CD14-positive monocyte (primary cell): Measurements from ENCODE around the gene SLC35A1. TPM values are rescaled to one million over a fixed set of nuclear protein-coding genes. Genes with fewer than 3 reads are reported as not detected.

ENCODE experiments used
- DNase-seq, 3 donors: peaks; one replicate each; pipeline ENCODE4 v3.0.0-alpha.2; 2011 to 2022
- H2AFZ ChIP-seq: 2 replicates; pipeline ENCODE4 v1.6.0; 2012; ENCODE audit warnings: mild to moderate bottlenecking, low read depth, low read length, inconsistent platforms; ENCODE audit not compliant: insufficient read depth, poor library complexity, severe bottlenecking
- H3K27ac ChIP-seq, 2 donors: 1 replicate in 1 of 2; 2 replicates in 1 of 2; pipeline ENCODE4 v1.5.1; 2012 to 2013; ENCODE audit warnings: low read length in 2 of 2, control low read depth in 1 of 2, inconsistent platforms in 1 of 2, low read depth in 1 of 2, mild to moderate bottlenecking in 1 of 2
- H3K27me3 ChIP-seq, 2 donors: one replicate each; pipeline versions ENCODE4 v1.6.0 to v1.6.1; 2011 to 2013; ENCODE audit warnings: low read length in 2 of 2; ENCODE audit not compliant: control insufficient read depth in 2 of 2, insufficient read depth in 2 of 2
- H3K36me3 ChIP-seq, 2 donors: replicated peaks in 1 of 2; 1 replicate in 1 of 2; 2 replicates in 1 of 2; pipeline versions ENCODE4 v1.5.1 to v1.6.1; 2012 to 2013; ENCODE audit warnings: low read length in 2 of 2, control low read depth in 1 of 2, inconsistent platforms in 1 of 2, mild to moderate bottlenecking in 1 of 2; ENCODE audit not compliant: insufficient read depth in 2 of 2, control insufficient read depth in 1 of 2
- H3K4me1 ChIP-seq, 2 donors: 1 replicate in 1 of 2; 2 replicates in 1 of 2; pipeline versions ENCODE4 v1.5.1 to v1.6.1; 2012 to 2013; ENCODE audit warnings: low read length in 2 of 2, control low read depth in 1 of 2, inconsistent platforms in 1 of 2, mild to moderate bottlenecking in 1 of 2, moderate library complexity in 1 of 2; ENCODE audit not compliant: insufficient read depth in 2 of 2, control insufficient read depth in 1 of 2
- H3K4me2 ChIP-seq: replicated peaks from 2 replicates; pipeline ENCODE3; 2012; ENCODE audit warnings: low read length, moderate library complexity, mild to moderate bottlenecking; ENCODE audit not compliant: poor library complexity, severe bottlenecking; ENCODE audit errors: extremely low read depth
- H3K4me3 ChIP-seq, 3 experiments: fragments of 200-600 bp in 1 of 3; sonication (generic) in 1 of 3; replicated peaks in 1 of 3; 1 replicate in 2 of 3; 2 replicates in 1 of 3; pipeline ENCODE4 v1.5.1; 2011 to 2013; ENCODE audit warnings: low read length in 3 of 3, mild to moderate bottlenecking in 3 of 3, control low read depth in 2 of 3, low read depth in 2 of 3, inconsistent platforms in 1 of 3, moderate library complexity in 1 of 3
- H3K79me2 ChIP-seq: 2 replicates; pipeline ENCODE4 v1.6.0; 2012; ENCODE audit warnings: mild to moderate bottlenecking, control low read depth, inconsistent platforms, low read length, moderate library complexity; ENCODE audit not compliant: insufficient read depth
- H3K9ac ChIP-seq: 2 replicates; pipeline ENCODE4 v1.6.0; 2017; ENCODE audit warnings: low read length, mild to moderate bottlenecking; ENCODE audit not compliant: insufficient read depth, poor library complexity, severe bottlenecking
- H3K9me3 ChIP-seq, 2 donors: replicated peaks in 1 of 2; 1 replicate in 1 of 2; 2 replicates in 1 of 2; pipeline versions ENCODE4 v1.5.1 to v1.6.1; 2012 to 2013; ENCODE audit warnings: low read length in 2 of 2, control low read depth in 1 of 2; ENCODE audit not compliant: control insufficient read depth in 1 of 2, insufficient read depth in 1 of 2
- H4K20me1 ChIP-seq: 2 replicates; pipeline ENCODE4 v1.6.0; 2012; ENCODE audit warnings: mild to moderate bottlenecking, low read length, control low read depth, moderate library complexity; ENCODE audit not compliant: insufficient read depth
- H3K27ac Mint-ChIP-seq, 7 donors: one replicate each; pipeline ENCODE4 v1.8.0; 2020; ENCODE audit warnings: mild to moderate bottlenecking in 7 of 7, mixed read lengths in 7 of 7, moderate library complexity in 6 of 7, inconsistent platforms in 2 of 7
- H3K27me3 Mint-ChIP-seq, 3 donors: one replicate each; pipeline ENCODE4 v1.8.0; 2021 to 2022; ENCODE audit warnings: low read depth in 3 of 3, mild to moderate bottlenecking in 3 of 3, mixed read lengths in 3 of 3, moderate library complexity in 3 of 3, inconsistent platforms in 1 of 3
- H3K36me3 Mint-ChIP-seq, 2 donors: one replicate each; pipeline ENCODE4 v1.8.0; 2020; ENCODE audit warnings: mixed read lengths in 2 of 2, inconsistent platforms in 1 of 2, mild to moderate bottlenecking in 1 of 2
- H3K4me1 Mint-ChIP-seq: one replicate; pipeline ENCODE4 v1.8.0; 2020; ENCODE audit warnings: mild to moderate bottlenecking, mixed read lengths
- H3K4me3 Mint-ChIP-seq, 2 donors: one replicate each; pipeline ENCODE4 v1.8.0; 2020; ENCODE audit warnings: mild to moderate bottlenecking in 2 of 2, mixed read lengths in 2 of 2, moderate library complexity in 1 of 2
- H3K9me3 Mint-ChIP-seq, 7 donors: one replicate each; pipeline ENCODE4 v1.8.0; 2020 to 2022; ENCODE audit warnings: mixed read lengths in 7 of 7, mild to moderate bottlenecking in 6 of 7, moderate library complexity in 6 of 7, inconsistent platforms in 2 of 7
- WGBS: methylation state at CpG from one replicate; pipeline ENCODE4 v1.1.5; 2013; ENCODE audit warnings: missing lambda C conversion rate; ENCODE audit not compliant: insufficient coverage; 5-methylcytosine and 5-hydroxymethylcytosine counted together
- intact Hi-C, 2 donors: fragments of 100-400 bp; cut with micrococcal nuclease; formaldehyde crosslinking; loops; one replicate each; pipeline versions ENCODE4 v1.15.0 to v1.15.1; 2023
- polyA plus RNA-seq, 3 donors: library from polyadenylated mRNA; depleted of rRNA in 1 of 3; unstranded in 2 of 3; stranded (reverse) in 1 of 3; fragments of 300-500 nt in 2 of 3; fragments of >200 nt in 1 of 3; fragmentation: Illumina TruSeq in 2 of 3; gene quantifications; 1 replicate in 2 of 3; 2 replicates in 1 of 3; pipeline ENCODE4 v1.2.3, GENCODE V29; 2012 to 2021
- TF ChIP-seq, protein P1 (sequence below): fragments of 200-600 bp; IDR thresholded peaks from one replicate; pipeline ENCODE4 v1.8.0; 2022; ENCODE audit warnings: antibody characterized with exemption, mild to moderate bottlenecking

SLC35A1 gene
- polyA plus RNA-seq, 3 donors = 44.6 to 103 (median 90.6) TPM

DNA sequence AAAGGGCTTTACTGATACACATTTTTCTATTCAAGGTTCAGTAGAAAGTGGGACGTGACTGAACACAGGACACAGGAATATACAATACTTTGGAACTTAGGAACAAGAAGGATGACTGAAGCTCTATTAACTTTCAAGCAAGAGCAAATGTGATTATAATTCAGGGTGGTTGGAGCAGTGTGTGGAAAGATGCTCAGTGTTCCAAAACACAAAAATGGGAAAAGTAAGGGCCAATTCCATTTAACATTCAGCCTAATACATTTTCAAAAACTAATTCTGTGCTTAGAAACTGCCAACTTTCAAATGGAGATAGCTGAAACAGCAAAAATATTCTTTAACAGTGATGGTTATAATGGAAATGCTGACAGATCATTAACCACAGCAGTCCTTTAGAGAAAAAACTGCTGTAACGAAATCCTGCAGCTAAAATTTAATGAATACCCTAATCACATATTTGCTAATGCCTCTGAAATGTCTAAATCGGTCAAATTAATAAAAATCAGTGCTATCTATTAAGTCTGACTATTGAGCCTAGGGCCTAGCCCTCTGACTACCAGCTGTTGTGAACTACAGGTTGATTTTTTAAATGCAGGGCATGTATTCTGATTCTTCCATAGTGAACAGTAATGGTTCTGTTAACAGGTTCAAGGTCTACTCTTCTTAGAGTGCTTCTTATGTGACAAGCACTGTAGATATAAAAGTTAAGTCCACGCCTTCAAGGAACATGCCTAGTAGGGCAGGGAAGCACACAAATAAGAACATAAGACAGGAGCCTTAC, 71.1 kb downstream of the SLC35A1 start:
- Histone ChIP-seq H3K36me3 (peaks cover 55 to 91% of the 10 kb centered on the region in 2 donors), H3K79me2 (no peaks in the 10 kb centered on the region), H3K27me3 (no peaks in the 10 kb centered on the region), H3K4me2 (no peak overlapping the region), H3K27ac (peak overlapping the region in 1 of 2 donors; percentile 0), H3K9me3 (peaks cover 8 to 10% of the 10 kb centered on the region in 2 donors), H3K4me1 (no peaks in the 10 kb centered on the region), H2AFZ (no peak overlapping the region), H3K4me3 (no peak overlapping the region), H3K9ac (no peak overlapping the region), H4K20me1 (no peaks in the 10 kb centered on the region)
- Mint-ChIP-seq H3K9me3 (peaks cover 4 to 14% (median 8%) of the 10 kb centered on the region in 7 donors), H3K27ac (no peak overlapping the region), H3K4me1 (no peaks in the 10 kb centered on the region), H3K4me3 (no peak overlapping the region), H3K27me3 (peaks cover 0 to 4% (median 0%) of the 10 kb centered on the region in 3 donors), H3K36me3 (peaks cover 55 to 87% of the 10 kb centered on the region in 2 donors)
- DNase-seq = no peak
- TF ChIP-seq, protein P1, sequence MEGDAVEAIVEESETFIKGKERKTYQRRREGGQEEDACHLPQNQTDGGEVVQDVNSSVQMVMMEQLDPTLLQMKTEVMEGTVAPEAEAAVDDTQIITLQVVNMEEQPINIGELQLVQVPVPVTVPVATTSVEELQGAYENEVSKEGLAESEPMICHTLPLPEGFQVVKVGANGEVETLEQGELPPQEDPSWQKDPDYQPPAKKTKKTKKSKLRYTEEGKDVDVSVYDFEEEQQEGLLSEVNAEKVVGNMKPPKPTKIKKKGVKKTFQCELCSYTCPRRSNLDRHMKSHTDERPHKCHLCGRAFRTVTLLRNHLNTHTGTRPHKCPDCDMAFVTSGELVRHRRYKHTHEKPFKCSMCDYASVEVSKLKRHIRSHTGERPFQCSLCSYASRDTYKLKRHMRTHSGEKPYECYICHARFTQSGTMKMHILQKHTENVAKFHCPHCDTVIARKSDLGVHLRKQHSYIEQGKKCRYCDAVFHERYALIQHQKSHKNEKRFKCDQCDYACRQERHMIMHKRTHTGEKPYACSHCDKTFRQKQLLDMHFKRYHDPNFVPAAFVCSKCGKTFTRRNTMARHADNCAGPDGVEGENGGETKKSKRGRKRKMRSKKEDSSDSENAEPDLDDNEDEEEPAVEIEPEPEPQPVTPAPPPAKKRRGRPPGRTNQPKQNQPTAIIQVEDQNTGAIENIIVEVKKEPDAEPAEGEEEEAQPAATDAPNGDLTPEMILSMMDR = no peak
- intact Hi-C loops = no loop called here
- 80% methylated on average over 1 of the region's 4 CpGs for WGBS

DNA sequence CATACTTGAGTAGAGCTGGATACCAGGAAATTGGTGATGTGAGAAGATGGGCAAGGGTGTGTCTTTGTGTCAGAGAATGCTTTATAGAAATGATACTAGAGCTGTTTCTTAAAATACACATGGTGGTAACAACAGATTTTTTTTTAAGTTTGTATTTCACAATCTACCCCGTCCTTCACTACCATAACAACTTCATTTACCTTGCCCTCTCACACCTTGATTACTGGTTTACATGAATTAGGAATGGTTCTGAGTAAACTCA, 71.6 kb downstream of the SLC35A1 start:
- peak overlapping the region in 1 of 2 donors; percentile 0 for H3K27ac ChIP-seq
- Mint-ChIP-seq H3K4me1 (no peaks in the 10 kb centered on the region), H3K27ac (no peak overlapping the region), H3K9me3 (peaks cover 4 to 14% (median 6%) of the 10 kb centered on the region in 7 donors), H3K4me3 (no peak overlapping the region), H3K27me3 (peaks cover 0 to 4% (median 0%) of the 10 kb centered on the region in 3 donors), H3K36me3 (peaks cover 50 to 89% of the 10 kb centered on the region in 2 donors)
- no peaks in the 10 kb centered on the region for H3K4me1 ChIP-seq
- H3K4me3 ChIP-seq = no peak overlapping the region
- no peak overlapping the region for H3K4me2 ChIP-seq
- no peak overlapping the region for H2AFZ ChIP-seq
- H4K20me1 ChIP-seq = no peaks in the 10 kb centered on the region
- no peak overlapping the region for H3K9ac ChIP-seq
- no peaks in the 10 kb centered on the region for H3K27me3 ChIP-seq
- peaks cover 8 to 10% of the 10 kb centered on the region in 2 donors for H3K9me3 ChIP-seq
- no CpG with 5 or more reads among the region's 1 CpG for WGBS
- H3K79me2 ChIP-seq = no peaks in the 10 kb centered on the region
- DNase-seq = no peak
- intact Hi-C loops = no loop called here
- TF ChIP-seq, protein P1 = no peak
- H3K36me3 ChIP-seq = peaks cover 55 to 90% of the 10 kb centered on the region in 2 donors
